Stimulated activated CD4-positive, alpha-beta T cell treated with anti-CD3 and anti-CD28 coated beads, Interleukin-15, amount 100 ng/mL, for 24 hours (primary cell): ENCODE results near the gene PTPRE.
A peak's percentile ranks its signal among the peaks of the same experiment; 100 is the strongest.

Source experiments
- DNase-seq: peaks from one replicate; pipeline ENCODE4 v3.0.0-alpha.2; 2020

PTPRE gene

GRCh38 chr10:128063736-128064107 is 156.8 kb downstream of the PTPRE start:
- DNase-seq: peak; percentile 63

DNA sequence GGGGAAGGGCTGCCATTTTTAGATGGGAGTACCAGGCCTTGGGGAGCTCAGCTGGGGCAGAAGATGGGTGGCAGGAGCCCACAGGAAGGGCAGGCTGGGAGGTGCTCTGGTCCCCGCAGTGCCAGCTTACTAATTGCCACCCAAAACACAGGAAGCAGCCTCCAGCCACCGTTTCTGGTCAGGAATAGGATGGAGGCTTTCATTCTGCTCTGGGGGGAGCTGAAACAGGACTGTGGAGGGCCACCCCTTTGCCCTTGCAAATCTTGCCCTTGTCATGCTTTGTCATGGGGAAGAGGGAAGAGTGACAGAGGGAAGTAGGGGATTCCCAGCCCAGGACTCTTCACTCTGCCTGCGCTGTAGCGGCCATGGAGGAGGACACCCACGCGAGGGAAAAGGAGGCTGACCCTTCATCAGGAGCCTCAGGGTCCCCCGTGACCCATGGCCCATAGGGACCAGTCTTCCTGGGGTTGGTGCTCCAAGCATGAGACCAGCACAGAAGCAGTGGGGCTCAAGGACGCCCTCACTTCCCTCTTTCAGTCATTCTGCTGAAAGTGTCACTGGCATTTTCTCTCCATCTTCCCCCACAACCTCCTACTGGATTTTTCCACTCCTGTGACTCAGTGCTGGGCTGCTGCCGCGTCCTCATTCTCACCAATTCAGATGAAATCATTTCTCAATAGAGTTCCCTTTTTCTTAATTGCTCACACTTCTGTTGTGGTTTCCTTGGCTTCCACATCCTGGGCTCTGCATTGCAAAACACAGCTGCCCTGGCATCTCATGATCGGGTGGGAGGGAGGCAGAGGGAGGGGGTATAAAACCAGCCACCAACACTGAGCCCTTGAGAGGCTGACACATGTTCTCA is 157.4 kb downstream of the PTPRE start:
- peak; percentile 87 for DNase-seq

GRCh38 chr10:128064970-128065580 is 158.2 kb downstream of the PTPRE start:
- no peak for DNase-seq

DNA sequence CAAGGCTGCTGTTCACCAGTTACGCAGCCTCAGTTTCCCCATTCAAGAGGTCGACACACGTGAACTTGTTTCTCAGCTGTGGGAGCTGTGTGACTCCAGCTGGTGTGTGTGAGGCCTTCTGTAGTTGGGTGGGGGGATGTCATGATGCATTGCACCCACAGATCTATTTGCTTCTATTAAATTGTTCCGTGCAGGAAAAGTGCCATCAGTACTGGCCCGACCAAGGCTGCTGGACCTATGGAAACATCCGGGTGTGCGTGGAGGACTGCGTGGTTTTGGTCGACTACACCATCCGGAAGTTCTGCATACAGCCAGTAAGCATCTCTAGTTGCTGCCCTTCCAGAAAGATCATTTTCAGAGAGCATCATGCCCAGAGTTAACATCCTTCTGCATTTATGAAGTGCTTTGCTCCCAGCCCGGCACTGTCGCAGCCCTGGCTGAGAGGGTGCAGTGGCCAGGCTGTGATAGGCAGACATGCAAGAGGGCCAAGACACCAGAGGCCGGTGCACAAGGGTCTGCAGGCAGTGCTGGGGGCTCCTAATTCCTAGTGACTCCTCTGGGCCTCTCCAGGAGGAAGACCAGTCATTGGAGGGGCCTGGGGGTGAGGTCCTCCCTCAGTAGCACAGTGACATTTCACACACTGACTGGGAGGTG is 159.1 kb downstream of the PTPRE start:
- no peak for DNase-seq

- DNase-seq: no peak
Observed at GRCh38 chr10:128066870-128067382, 160.0 kb downstream of the PTPRE start.

GRCh38 chr10:128067691-128068397 is 160.9 kb downstream of the PTPRE start:
- no peak for DNase-seq

- DNase-seq: no peak
Observed at GRCh38 chr10:128068398-128069285, 161.7 kb downstream of the PTPRE start.

GRCh38 chr10:128069351-128070051 is 162.6 kb downstream of the PTPRE start:
- peak; percentile 87 for DNase-seq

GRCh38 chr10:128070161-128070560 is 163.3 kb downstream of the PTPRE start:
- DNase-seq: no peak

DNA sequence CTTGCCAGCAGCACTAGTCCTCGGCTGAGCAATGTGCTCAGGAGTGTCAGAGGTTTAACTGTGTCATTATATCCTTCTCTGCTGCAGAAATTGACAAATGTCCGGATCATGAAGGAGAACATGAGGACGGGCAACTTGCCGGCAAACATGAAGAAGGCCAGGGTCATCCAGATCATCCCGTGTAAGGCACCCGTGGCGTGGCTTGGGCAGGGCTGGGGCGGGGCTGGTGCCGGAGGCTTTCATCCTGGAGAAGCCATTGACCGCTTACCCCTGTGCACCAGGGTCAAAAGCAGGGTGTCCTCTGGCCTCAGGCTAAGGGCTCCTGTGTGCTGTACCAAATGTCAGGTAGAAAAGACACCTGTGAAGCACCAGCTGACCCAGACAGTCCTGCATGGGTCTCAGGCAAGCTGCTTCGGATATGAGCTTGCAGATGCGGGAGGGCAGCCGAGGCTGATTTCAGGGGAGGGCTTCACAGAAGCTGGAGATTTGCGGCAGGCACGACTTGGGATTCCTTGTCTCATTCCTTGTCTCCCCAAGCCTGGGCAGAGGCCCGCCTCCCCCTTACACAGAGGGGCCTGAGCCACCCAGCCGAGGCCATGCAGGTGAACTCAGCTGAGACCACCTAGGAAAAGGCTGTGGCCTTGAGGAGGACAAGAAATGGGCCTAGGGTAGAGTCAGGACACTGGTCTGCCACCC is 164.0 kb downstream of the PTPRE start:
- DNase-seq: no peak

DNA sequence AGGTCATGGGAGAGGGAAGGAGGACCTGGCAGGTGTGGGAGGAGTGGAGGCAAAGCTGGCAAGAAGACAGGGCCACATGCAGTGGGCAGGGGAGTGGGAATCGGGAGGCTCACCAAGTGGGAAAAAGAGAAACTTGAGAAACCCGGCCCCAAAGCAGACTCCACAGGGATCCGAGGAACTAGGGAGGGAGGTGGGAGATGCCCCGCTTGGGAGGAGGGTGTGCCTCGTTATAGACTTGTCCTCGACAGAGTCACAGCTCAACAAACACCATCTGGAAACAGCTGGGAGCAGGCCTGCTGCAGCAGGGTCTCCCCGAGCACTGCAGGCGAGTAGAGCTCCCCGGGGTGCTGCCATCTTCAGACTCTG is 164.5 kb downstream of the PTPRE start:
- DNase-seq: no peak

- no peak for DNase-seq
Observed at GRCh38 chr10:128072046-128072445, 165.1 kb downstream of the PTPRE start.

DNA sequence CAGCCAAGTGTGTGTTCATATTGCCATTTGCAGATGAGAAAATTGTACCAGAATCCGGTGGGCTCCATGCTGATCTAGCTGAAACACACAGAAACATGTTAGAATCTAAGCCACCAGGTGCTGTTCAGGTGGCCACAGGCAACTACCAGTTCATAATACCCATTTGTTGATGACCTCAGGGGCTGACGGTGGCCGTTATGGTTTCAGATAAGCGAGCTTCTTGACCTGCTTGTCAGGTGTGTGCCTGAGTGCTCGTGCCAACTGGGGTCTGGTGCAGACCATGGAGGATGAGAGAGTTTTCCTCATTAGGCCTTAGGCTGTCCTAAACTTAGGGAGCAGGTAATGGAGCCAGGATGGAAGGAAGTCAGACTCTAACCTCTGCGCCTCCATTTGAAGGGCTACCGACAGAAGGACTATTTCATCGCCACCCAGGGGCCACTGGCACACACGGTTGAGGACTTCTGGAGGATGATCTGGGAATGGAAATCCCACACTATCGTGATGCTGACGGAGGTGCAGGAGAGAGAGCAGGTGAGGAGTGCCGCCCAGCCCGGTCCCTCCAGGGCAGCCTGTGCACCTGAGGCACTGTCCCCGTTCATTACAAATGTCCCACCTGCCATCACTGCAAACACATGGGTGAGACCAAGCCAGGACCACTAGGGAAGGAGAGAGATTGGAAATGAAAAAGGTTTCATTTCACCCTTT is 166.2 kb downstream of the PTPRE start:
- no peak for DNase-seq

DNA sequence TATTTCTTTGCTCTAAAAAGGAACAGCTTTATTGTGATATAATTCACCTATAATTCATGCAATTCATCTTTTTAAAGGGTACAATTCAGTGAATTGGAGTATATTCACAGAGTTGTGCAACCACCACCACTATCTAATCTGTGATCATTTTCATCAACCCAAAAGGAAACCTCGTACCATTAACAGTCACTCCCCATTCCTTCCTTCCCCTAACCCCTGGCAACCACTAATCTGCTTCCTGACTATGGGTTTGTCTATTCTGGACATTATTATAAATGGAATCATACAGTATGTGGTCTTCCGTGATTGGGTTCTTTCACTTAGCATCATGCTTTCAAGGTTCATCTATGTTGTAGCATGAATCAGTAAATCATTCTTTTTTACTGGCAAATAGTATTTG is 167.0 kb downstream of the PTPRE start:
- no peak for DNase-seq

- no peak for DNase-seq
Observed at GRCh38 chr10:128074589-128074988, 167.7 kb downstream of the PTPRE start.

GRCh38 chr10:128077155-128077875 is 170.4 kb downstream of the PTPRE start:
- DNase-seq: no peak

DNA sequence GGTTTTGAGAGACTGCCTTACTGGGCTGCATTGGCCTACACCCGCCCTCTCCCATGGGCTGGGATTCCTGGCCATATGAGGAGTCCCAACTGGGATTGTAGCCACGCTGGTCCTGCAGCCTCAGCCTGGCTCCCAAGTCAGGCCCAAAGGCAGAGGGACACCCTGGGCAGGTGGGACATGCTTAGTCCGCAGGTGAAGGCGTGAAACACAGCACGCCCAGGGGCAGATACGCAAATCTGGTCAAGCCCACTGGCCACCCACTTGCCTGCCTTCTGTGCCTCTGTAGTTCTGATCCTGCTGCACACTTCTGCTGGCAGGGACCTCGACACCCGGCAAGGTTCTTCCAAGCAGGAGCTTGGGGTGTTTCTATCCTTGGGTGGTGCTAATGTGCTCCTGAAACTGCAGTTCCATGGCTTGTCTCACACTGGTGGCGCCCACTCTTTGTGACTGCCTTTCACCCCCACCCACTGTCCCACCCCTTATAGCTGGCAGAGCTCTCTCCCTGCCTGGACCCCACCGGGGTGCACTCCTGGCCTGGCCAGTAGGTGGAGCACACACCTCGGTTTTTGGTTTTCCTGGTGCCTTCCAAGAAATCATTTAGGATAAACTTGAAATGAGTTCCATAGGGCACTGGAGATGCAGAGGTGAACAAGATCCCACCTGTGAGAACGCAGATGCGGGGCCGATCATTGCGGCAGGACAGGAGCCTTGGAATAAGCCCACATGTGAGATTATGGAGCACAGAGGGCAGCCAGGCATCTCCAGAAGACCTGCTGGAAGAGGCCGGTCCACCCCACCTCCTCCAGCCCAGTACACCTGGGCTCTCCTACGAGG is 171.4 kb downstream of the PTPRE start:
- peak; percentile 59 for DNase-seq

DNA sequence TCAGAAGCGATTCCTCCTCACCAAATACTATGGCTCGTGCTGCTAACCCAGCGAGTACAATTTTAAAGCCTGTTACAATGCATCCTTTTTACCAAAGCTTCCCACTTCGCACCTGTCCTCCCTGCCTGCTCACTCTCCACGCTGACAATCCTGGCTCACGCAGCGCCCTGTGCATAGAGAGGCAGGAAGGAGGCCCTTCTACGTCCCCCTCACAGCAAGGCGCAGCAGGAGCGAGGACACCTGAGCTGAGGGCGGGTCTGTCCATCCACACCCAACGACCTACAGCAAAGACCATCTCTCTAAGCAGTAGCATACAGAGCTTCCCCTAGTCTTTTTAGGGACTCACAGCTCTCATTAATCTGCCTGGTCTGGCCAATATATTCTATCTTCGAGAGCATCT is 173.3 kb downstream of the PTPRE start:
- DNase-seq: no peak

- no peak for DNase-seq
Observed at GRCh38 chr10:128080641-128081040, 173.7 kb downstream of the PTPRE start.
